Dermis microvascular lymphatic vessel endothelial cell (primary cell): ENCODE results near the gene PIGZ. TPM values are rescaled to one million over a fixed set of nuclear protein-coding genes. Genes with fewer than 3 reads are reported as not detected.

ENCODE experiments used
- DNase-seq, 2 donors: peaks; one replicate each; pipeline versions ENCODE4 v3.0.0 to v3.0.0-alpha.2; 2010; ENCODE audit warnings: low read depth in 2 of 2
- total RNA-seq: library from RNA; depleted of rRNA; stranded (reverse); fragments of >200 nt; gene quantifications from 2 replicates; pipeline ENCODE4 v1.2.1, GENCODE V29; 2014

The PIGZ gene
- total RNA-seq, 1 donor from 2014 or later = 2.6 TPM

DNA sequence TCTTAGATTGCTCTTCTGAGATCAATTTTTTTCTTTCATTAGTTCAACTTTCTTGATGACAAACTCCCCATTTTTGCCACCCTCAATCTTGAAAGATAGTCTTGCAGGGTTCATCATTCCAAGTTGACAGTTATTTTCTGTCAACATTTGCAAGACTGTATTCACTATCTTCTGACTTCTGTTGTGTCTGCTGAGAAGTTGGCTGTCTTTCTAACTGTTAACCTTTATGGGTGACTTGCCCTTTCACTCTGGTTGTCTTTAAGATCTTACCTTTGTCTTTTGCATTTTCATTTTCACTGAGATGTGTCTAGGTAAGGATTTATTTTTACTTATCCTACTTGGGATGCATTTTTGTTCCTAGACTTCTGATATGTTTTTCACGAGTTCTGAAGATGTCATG lies 14.6 kb upstream of the PIGZ start:
- no peak for DNase-seq

DNA sequence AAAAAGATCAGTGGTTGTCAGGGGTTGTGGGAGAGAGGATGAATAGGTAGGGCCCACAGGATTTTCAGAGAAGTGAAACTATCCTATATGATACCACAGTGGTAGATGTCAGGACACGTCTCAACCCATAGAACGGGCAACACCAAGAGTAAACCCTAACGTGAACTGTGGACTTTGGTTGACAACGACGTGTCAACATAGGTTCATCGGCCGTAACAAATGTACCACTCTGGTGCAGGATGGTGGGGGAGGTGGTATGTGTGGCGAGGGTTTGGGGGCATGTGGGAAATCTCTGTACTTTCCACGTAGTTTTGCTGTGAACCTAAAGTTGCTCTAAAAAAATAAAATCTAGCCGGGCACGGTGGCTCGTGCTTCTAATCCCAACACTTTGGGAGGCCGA lies 13.0 kb upstream of the PIGZ start:
- no peak for DNase-seq

DNA sequence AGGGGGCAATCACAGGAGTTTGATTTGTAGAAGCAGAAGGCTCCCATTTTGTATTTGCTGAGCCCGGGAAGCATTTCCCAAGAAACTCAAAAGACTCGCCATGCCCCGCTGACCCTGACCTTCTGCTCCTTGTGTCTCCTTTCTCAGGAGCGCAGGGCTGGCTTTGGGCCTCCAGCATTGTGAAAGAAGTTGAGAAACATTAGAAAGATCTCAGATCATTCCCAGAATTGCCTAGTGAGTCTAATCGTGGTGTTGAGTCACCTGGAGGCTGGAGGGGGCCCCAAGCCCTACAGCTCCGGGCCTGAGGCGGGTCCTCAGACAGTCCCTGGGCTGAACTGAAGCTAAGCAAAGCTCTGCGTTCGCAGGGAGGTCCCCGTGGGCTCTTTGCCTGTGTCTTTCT lies 10.9 kb upstream of the PIGZ start:
- DNase-seq = no peak

GRCh38 chr3:196976941-196977340 lies 8.3 kb upstream of the PIGZ start:
- no peak for DNase-seq

DNA sequence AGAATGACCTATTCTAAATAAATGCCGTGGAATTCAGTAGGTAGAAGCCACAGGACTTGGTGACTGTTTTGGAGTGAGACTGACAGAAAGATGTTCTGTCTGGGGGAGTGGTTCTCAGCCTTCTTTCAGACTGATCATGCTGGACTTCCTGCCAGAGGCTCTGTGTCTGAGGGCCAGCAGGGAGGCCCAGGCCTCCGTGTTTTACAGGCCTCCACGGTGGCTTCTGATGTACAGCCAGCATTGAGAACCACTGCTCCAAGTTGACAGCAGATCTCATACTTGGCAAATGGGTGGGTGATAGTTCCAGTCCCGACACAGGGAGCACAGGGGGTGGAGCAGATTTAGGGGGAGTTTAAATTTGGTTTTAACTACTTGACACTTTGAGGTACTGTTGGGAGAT lies 6.7 kb upstream of the PIGZ start:
- no peak for DNase-seq

- DNase-seq = no peak
Observed at GRCh38 chr3:196974661-196975060, 6.0 kb upstream of the PIGZ start.

DNA sequence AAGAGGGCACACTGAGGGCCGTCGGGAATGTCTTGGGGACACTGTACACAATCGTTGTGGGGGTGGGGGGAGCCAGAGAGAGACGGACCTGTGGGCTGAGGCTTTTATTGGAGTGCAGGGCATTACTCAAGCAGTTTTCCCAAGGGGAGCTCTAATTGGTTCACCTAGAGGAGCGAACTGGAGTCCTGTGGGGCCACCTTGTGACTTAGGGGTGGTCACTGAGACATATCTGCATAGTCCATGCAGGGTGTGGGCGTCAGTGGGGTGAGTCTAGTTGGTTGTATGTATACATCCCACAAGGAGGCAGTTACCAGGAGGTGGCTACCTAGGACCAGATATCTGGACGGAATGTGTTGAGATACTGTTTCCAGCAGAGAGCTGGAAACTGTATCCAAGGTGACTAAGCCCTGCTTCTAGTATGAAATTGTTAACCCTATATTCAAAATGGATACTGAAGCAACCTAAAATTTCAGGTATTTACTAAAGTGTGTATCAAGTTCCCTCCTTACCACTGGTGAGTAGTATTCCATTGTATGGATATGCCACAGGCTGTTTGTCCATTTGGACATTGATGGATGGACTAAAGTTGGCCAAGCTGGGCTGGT lies 2.6 kb upstream of the PIGZ start:
- no peak for DNase-seq

DNA sequence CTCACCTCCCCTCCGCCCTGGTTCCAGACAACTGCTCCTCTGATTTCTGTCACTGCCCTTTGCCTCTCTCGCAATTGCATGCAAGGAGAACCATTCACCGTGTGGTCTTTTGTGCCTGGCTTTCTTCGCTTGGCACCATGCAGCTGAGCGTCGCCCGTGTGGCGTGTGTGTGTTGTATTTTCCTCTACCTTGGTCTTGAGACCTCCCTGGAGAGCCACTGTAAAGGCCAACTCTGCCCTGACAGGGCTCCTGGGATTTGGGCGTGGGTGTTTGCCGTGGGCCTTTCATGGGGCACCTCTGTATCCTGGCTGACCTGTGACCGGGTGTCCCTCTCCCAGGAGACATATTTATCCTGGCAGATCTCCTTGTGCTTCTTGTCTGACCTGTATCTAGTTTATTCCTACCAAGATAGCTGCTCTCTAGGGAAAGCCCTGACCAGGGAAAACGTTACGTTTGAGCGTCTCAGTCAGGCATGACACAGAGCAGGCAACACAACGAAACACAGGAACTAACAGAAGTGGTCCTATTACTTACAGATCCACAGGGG lies 2.0 kb upstream of the PIGZ start:
- DNase-seq = no peak

DNA sequence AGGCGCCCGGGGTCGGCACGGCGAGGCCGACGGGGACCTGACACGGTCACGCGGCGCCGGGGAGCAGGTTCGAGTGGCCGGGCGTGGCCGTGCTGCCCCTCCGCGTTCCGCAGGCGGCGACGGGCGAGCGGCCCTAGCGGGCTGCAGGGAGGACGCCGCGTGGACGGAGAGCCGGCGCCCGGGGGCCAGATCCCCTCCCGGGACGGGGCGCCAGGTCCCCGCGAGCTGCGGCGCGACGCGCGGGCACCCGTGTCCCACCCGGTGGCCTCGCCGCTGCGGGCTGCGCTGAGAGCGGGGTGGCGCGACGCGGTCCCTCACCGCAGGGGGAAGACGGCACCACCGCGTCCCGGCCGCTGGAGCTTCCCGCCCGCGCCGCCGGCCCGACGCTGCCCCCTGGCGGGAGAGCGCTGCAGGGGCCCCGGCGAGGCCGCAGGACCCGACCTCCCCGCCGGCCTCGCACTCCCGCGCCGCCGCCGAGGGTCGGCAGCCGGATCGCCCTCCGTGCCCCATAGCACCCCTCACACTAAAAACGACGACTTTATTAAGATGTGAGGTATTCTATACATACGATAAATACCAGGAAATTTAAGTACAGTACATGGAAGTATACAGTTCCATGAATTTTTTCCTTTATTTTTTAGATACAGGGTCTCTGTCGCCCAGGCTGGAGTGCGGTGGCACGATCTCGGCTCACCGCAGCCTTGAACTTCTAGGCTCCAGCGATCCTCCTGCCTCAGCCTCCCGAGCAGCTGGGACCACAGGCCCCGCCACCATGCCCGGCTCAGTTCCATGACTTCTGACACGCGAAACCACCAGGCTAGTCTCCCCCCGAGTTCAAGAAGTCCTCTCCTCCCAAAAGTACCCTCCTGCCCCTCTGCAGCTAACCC lies 1.3 kb upstream of the PIGZ start:
- DNase-seq = peak; percentile 14 to 63

DNA sequence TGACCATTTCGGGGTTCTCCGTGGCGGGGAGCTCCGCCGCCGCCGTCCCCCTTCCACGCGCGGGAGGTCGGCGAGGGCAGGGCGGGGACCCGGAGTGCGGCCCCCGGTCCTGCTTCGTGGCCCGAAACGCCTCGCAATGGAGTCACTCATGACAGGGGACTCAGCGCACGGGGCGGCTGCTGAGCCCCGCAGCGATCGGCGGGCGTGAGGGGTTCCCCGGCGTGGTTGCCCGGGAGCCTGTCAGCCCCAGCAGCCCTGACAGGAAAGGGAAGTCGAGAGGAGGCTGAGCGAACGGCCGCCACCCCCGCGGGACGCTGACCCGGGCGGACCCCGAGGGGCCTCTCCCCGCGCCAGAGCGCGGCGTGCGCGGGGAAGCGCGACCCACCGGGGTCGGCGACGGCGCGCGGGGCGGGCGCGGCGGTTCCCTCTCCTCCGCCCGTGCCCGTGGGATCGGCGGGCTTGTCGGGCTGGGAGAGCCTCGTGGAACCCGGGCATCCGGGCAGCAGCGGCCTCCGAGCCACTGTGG lies 564 bp upstream of the PIGZ start:
- DNase-seq = peak; percentile 4 to 38

DNA sequence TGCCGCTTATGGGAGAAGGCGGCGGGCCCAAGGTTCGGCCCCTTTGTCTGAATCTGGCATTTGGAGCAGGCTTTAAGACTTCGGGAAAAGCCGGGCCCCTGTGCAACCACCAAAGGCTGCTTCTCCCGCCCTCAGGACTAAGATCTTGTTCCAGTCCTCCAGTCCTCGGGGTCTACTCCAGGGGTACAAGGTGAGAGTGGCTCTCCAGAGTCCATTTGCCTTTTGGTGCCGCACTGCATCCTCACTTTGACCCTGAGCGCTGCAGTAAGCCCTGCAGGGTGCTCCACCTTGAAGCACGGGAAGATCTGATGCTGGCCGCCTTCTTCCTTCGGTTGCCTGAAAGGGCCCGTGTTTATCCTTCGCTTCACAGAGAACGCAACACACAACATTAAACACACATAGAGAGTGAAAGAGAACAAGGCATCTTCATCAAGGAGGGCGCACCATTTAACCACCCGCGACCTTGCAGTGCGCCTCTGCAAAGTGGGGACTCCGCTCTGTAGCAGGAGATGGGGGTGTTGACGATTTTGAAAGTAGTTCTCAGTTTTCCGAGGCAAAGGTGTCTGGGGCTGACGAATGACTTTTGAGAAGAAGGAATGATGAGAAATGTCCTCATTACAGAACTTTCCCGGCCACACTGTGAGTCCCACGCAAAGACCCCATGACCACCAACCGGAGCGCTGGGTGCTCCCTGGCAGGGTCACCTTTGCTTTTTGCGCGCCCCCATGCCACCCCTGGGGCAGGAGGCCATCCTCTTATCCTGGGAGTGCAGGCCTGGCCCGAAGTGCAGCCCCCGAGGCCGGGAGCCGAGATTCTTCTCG lies 1.0 kb downstream of the PIGZ start:
- DNase-seq = no peak

DNA sequence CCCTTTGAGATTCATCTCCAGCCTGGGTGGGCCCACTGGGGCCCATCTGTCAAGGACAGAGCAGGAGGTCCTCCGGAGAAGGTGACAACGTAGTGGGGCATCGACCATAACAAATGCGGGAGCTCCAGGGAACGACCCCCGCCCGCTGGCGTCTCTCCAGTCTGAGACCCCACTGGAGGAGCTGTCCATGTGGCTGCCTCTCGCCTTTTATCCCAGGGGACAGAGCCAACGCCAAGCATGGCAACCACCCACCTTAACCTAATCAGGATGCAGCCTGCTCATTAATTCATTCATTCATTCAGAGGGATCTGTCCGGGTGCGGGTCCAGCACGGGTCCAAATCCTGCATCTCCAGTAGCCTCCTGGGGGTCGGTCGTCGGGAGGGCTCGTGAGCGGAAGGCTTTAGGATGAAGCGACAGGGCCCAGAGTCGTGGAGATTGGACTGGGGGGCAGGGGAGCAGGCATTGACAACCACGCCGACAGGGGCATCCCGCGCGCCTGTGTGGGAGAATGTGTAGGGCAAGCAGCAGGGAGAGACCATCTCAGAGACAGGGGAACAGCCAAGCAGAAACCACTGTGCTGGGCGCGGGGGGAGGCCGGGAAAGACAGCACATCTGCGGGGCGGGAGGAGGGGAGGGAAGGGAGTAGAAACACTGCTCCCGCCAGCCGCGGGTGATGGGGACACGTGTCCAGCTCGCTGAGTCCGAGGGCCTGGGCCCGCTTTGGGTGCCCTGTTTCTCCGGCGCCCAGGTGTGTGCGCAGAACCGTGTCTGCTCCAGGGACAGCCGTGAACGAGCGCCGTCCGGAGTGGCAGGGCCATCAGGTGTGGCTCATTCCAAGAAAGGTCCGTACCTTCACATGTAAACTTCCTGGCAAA lies 1.9 kb downstream of the PIGZ start:
- no peak for DNase-seq

- no peak for DNase-seq
Observed at GRCh38 chr3:196965804-196966173, 2.8 kb downstream of the PIGZ start.

- no peak for DNase-seq
Observed at GRCh38 chr3:196965112-196965803, 3.4 kb downstream of the PIGZ start.

DNA sequence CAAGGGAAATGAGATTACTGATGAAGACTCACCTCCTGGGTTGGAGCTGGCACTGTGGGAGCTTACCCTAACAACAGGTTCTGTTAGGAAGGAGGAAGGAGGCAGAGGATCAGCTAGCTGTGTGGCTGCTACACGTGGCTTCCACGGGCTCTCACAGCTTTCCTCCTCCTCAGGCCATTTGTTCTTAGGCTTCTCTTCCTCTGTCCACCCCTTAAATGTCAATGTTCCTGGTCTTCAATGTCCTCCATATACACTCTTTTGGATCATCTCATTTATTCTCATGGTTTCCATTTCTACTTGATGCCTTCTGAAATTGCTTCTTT lies 5.0 kb downstream of the PIGZ start:
- DNase-seq = no peak

DNA sequence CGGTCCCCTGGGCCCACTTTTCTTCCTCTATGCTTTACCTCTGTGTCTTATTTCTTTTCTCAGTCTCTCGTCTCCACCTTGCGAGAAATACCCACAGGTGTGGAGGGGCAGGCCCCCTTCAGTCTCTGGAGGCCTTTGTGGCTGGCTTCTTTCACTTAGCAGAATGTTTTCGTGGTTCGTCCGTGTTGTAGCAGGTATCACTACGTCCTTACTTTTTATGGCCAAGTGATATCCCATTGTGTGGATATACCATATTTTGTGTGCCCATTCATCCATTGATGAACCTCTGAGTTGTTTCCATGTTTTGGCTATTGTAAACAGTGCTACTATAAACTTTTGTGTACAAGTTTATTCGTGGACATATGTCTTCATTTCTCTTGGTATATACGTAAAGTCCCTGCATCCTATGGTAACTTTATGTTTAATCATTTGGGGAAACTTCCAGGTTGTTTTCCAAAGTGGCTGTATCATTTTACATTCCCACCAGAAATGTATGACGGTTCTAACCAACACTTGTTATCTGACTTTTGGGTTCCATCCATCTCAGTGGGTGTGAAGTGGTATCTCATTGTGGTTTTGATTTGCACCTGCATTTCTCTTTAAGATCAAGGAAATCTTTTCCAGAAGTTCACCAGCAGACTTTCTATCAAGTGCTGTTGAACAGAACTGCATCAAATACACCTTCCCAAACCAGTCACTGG lies 5.6 kb downstream of the PIGZ start:
- DNase-seq = no peak

DNA sequence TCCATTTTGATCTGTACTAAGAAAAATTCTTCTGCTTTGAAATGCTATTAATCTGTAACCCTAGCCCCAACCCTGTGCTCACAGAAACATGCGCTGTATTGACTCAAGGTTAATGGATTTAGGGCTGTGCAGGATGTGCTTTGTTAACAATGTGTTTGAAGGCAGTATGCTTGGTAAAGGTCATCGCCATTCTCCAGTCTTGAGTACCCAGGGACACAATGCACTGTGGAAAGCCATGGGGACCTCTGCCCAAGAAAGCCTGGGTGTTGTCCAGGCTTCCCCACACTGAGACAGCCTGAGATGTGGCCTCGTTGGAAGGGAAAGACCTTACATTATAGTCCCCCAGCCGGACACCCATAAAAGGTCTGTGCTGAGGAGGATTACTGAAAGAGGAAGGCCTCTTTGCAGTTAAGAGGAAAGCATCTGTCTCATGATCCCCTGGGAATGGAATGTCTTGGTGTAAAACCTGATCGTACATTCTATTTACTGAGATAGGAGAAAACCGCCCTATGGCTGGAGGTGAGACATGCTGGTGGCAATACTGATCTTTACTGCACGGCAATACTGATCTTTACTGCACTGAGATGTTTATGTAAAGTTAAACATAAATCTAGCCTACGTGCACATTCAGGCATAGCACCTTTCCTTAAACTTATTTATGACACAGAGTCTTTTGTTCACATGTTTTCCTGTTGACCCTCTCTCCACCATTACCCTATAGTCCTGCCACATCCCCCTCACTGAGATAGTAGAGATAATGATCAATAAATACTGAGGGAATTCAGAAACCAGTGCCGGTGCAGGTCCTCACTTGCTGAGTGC lies 6.3 kb downstream of the PIGZ start:
- DNase-seq = no peak

DNA sequence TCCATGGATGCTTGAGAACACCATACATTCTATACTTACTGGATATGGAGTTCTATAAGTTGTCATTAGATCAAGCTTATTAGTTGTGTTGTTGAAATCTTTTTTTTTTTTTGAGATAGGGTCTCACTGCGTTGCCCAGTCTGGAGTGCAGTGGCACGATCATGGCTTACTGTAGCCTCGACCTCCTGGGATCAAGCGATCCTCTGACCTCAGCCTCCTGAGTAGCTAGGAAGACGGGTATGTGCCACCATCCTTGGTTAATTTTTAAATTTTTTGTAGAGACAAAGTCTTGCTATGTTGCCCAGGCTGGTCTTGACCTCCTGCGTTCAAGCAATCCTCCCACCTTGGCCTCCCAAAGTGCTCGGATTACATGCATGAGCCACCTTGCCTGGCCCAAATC lies 13.8 kb downstream of the PIGZ start:
- no peak for DNase-seq

- DNase-seq = no peak
Observed at GRCh38 chr3:196951371-196951770, 17.3 kb downstream of the PIGZ start.
